SHP77 treated with DMSO at 0.1 percent for 48 hours (cell line): ENCODE data around the gene RPL28.

ENCODE experiments used
- DNase-seq: peaks from one replicate; lab custom pipeline; 2025; lab: John Stamatoyannopoulos, UW

The RPL28 gene

DNA sequence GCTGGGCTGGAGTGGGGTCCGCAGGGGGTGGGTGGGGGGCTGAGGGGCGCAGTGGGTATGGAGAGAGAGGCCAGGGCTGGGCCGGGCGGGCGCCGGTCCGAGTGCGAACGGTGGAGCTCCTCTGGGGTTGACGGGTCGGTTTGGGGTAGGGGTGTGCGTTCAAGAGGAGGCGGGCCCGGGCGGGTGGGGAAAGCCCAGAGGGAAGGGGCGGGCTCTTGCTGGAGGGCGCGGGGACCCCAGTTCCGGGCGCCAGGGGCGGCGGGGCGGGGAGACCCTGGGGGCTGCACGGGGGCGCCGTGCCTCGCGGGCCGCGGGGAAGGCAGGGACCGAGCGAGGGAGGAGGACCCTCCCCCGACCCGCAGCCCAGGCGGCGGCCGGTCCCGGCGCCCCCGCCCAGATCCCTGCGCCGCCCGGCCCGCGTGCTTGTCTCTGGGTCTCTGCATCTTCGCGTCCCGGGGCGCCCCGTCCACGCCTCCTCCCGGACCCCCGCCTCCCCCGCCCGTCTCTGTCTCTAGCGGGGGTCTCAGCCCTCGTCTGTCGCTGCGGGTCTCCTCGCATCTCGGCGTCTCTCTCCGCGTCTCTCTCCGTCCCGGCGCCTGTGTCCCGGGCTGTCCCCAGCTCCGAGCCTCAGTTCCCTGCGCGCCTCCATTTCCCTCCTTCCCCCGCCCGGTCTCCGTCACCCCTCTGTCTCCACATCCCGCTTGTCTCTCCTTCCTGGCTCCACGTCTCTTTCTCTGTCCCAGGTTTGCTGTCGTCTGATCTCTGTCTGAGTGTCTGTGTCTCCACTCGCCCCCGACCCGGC, 65.6 kb downstream of the RPL28 start:
- DNase-seq, result no peak

DNA sequence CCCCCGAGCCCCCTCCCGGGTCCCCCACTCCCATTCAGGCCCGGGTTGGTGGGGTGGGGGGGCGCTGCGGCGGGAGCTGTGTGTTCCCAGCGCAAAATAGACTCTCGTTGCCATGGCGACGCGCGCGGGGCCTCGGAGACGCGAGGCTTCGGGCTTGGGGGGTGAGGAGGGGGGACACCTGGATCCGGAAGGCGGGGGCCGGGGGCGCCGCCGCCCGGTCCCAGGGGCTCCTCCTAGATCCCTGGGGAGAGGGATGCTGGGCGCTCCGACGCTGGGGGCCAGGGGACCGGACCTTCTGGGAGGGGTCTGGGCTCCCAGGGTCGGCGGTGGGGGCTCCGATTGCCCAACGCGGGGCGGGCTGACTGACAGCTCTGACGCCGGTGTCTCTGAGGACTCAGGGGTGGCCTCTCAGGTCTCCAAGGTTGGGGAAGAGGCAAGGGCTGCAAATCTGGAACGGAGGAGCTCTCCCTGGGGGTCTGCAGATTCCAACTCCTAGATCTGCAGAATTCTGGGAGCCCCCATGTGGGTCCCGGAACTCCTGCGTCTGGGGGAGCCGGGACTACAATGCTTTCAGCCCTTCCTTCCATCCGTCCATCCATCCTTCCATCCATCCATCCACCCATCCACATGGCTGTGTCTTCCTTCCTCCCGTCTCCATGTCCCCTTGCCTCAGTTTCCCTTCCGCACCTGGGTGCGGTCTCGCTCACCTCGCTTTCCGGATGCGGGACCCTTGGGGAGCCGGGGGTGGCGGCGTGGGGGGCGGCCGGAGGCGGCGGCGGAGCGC, 66.4 kb downstream of the RPL28 start:
- DNase-seq, result no peak
